IMR-90 (cell line): ENCODE results near the gene RPS10. TPM values are rescaled to one million over a fixed set of nuclear protein-coding genes. Genes with fewer than 3 reads are reported as not detected.

ENCODE experiments used
- ATAC-seq: fragments of 200-7000 bp; cut with Tn5 transposase; 2 replicates; pipeline ENCODE4 v1.9.1; 2020; ENCODE audit warnings: low read depth, mild to moderate bottlenecking, moderate library complexity
- BruUV-seq: library from RNA; stranded (reverse); fragments of 400-500 nt; replicated peaks from 2 replicates; lab custom pipeline; 2021; lab: Mats Ljungman, UMichigan
- CTCF ChIA-PET: fragments of 300-600 bp; formaldehyde crosslinking; extraction: SDS; loops from one replicate; lab custom pipeline; 2021; ENCODE audit warnings: antibody characterized with exemption; lab: Yijun Ruan, JAX
- POLR2A ChIA-PET: fragments of 300-600 bp; sonication (Branson Sonifier 250); formaldehyde crosslinking; loops from one replicate; lab custom pipeline; 2022; ENCODE audit warnings: antibody characterized with exemption; ENCODE audit not compliant: unreplicated experiment; lab: Charles Lee
- DNase-seq: peaks from one replicate; pipeline ENCODE4 v3.0.0; 2013
- H2AFZ ChIP-seq: replicated peaks from 2 replicates; pipeline ENCODE3; 2013; ENCODE audit warnings: low read length, mild to moderate bottlenecking; ENCODE audit not compliant: poor library complexity
- H2AK5ac ChIP-seq: 2 replicates; pipeline ENCODE4 v1.6.1; 2013; ENCODE audit warnings: low read depth, low read length, inconsistent platforms
- H2AK9ac ChIP-seq: replicated peaks from 2 replicates; pipeline ENCODE3; 2013; ENCODE audit warnings: mild to moderate bottlenecking, low read depth, low read length, moderate library complexity; ENCODE audit not compliant: poor library complexity
- H2BK120ac ChIP-seq: 2 replicates; pipeline ENCODE4 v1.6.1; 2013; ENCODE audit warnings: low read depth, low read length, inconsistent platforms
- H2BK15ac ChIP-seq: 3 replicates; pipeline ENCODE4 v1.6.1; 2013; ENCODE audit warnings: low read depth, low read length, inconsistent platforms
- H2BK20ac ChIP-seq: 2 replicates; pipeline ENCODE4 v1.6.1; 2013; ENCODE audit warnings: low read depth, mild to moderate bottlenecking, inconsistent platforms, low read length, moderate library complexity
- H2BK5ac ChIP-seq: 2 replicates; pipeline ENCODE4 v1.6.1; 2013; ENCODE audit warnings: mild to moderate bottlenecking, low read depth, low read length, inconsistent platforms; ENCODE audit not compliant: poor library complexity, severe bottlenecking
- H3K14ac ChIP-seq: replicated peaks from 2 replicates; pipeline ENCODE4 v1.6.1; 2013; ENCODE audit warnings: low read depth, low read length, inconsistent platforms
- H3K18ac ChIP-seq: 2 replicates; pipeline ENCODE4 v1.6.1; 2013; ENCODE audit warnings: low read depth, low read length, control low read depth
- H3K23ac ChIP-seq: 2 replicates; pipeline ENCODE4 v1.6.1; 2013; ENCODE audit warnings: low read depth, low read length, inconsistent platforms
- H3K27ac ChIP-seq: 2 replicates; pipeline ENCODE4 v1.5.1; 2013; ENCODE audit warnings: mild to moderate bottlenecking, control low read depth, low read length; ENCODE audit not compliant: insufficient read depth
- H3K27me3 ChIP-seq: 2 replicates; pipeline ENCODE4 v1.6.1; 2013; ENCODE audit warnings: low read length; ENCODE audit not compliant: control insufficient read depth, insufficient read depth
- H3K36me3 ChIP-seq: 2 replicates; pipeline ENCODE4 v1.6.1; 2013; ENCODE audit warnings: low read length, mixed read lengths; ENCODE audit not compliant: control insufficient read depth, insufficient read depth
- H3K4ac ChIP-seq: 2 replicates; pipeline ENCODE4 v1.6.1; 2013; ENCODE audit warnings: low read depth, low read length, inconsistent platforms
- H3K4me1 ChIP-seq: 2 replicates; pipeline ENCODE4 v1.6.1; 2013; ENCODE audit warnings: low read length, mixed read lengths; ENCODE audit not compliant: control insufficient read depth, insufficient read depth
- H3K4me2 ChIP-seq: 2 replicates; pipeline ENCODE4 v1.6.1; 2013; ENCODE audit warnings: low read depth, mild to moderate bottlenecking, control low read depth, low read length, moderate library complexity
- H3K4me3 ChIP-seq: 2 replicates; pipeline ENCODE4 v1.5.1; 2013; ENCODE audit warnings: low read depth, mild to moderate bottlenecking, control low read depth, low read length, moderate library complexity; ENCODE audit not compliant: insufficient read depth
- H3K56ac ChIP-seq: 2 replicates; pipeline ENCODE4 v1.6.1; 2013; ENCODE audit warnings: low read length, inconsistent platforms; ENCODE audit not compliant: insufficient read depth; ENCODE audit errors: extremely low read depth
- H3K79me1 ChIP-seq, 2 experiments: 2 replicates each; pipeline ENCODE4 v1.6.1; 2013; ENCODE audit warnings: low read length in 2 of 2, inconsistent platforms in 1 of 2, low read depth in 1 of 2
- H3K9ac ChIP-seq: 2 replicates; pipeline ENCODE4 v1.6.1; 2013; ENCODE audit warnings: low read depth, low read length, control low read depth
- H3K9me1 ChIP-seq: 2 replicates; pipeline ENCODE4 v1.6.1; 2013; ENCODE audit warnings: low read length, inconsistent platforms; ENCODE audit not compliant: insufficient read depth
- H3K9me3 ChIP-seq: 2 replicates; pipeline ENCODE4 v1.6.1; 2013; ENCODE audit warnings: low read length; ENCODE audit not compliant: control insufficient read depth, insufficient read depth
- H4K20me1 ChIP-seq: 2 replicates; pipeline ENCODE4 v1.6.1; 2013; ENCODE audit warnings: low read length, inconsistent platforms; ENCODE audit not compliant: insufficient read depth
- H4K5ac ChIP-seq: 2 replicates; pipeline ENCODE4 v1.6.1; 2013; ENCODE audit warnings: mild to moderate bottlenecking, low read depth, low read length, control low read depth
- H4K8ac ChIP-seq, 2 experiments: 2 replicates each; pipeline ENCODE4 v1.6.1; 2013; ENCODE audit warnings: low read depth in 2 of 2, low read length in 2 of 2, control low read depth in 1 of 2, inconsistent platforms in 1 of 2
- H4K91ac ChIP-seq: 2 replicates; pipeline ENCODE4 v1.6.1; 2013; ENCODE audit warnings: low read depth, low read length, inconsistent platforms; ENCODE audit not compliant: insufficient read depth
- BHLHE40 ChIP-seq: fragments of 150-350 bp; IDR thresholded peaks from 2 replicates; pipeline ENCODE4 v1.6.1; 2016; ENCODE audit warnings: mild to moderate bottlenecking, low read depth, low read length
- CEBPB ChIP-seq: IDR thresholded peaks from 2 replicates; pipeline ENCODE4 v1.6.1; 2012; ENCODE audit warnings: low read depth, low read length, improper control_type of control experiment
- CHD1 ChIP-seq: IDR thresholded peaks from 2 replicates; pipeline ENCODE4 v1.6.1; 2012; ENCODE audit warnings: low read depth, low read length, improper control_type of control experiment
- CTCF ChIP-seq: conservative IDR thresholded peaks from 2 replicates; pipeline ENCODE4 v1.5.1; 2012; ENCODE audit warnings: mild to moderate bottlenecking, low read depth, low read length, improper control_type of control experiment
- ELK1 ChIP-seq: fragments of 150-350 bp; IDR thresholded peaks from 2 replicates; pipeline ENCODE4 v1.6.1; 2016; ENCODE audit warnings: low read depth, mild to moderate bottlenecking, low read length, moderate library complexity, borderline replicate concordance
- MAZ ChIP-seq: IDR thresholded peaks from 2 replicates; pipeline ENCODE4 v1.6.1; 2012; ENCODE audit warnings: low read depth, mild to moderate bottlenecking, low read length, improper control_type of control experiment, moderate library complexity, borderline replicate concordance
- MXI1 ChIP-seq: IDR thresholded peaks from 2 replicates; pipeline ENCODE4 v1.6.1; 2012; ENCODE audit warnings: low read depth, mild to moderate bottlenecking, low read length, moderate library complexity, borderline replicate concordance
- NFE2L2 ChIP-seq: fragments of 150-350 bp; IDR thresholded peaks from 2 replicates; pipeline ENCODE4 v1.6.1; 2016; ENCODE audit warnings: low read depth, mild to moderate bottlenecking, low read length
- POLR2A ChIP-seq: IDR thresholded peaks from 2 replicates; pipeline ENCODE4 v1.6.1; 2012; ENCODE audit warnings: mild to moderate bottlenecking, low read depth, low read length
- RAD21 ChIP-seq: IDR thresholded peaks from 2 replicates; pipeline ENCODE4 v1.6.1; 2012; ENCODE audit warnings: low read length, improper control_type of control experiment
- RCOR1 ChIP-seq: IDR thresholded peaks from 2 replicates; pipeline ENCODE4 v1.6.1; 2012; ENCODE audit warnings: mild to moderate bottlenecking, low read length, improper control_type of control experiment; ENCODE audit not compliant: insufficient replicate concordance
- RFX5 ChIP-seq: IDR thresholded peaks from 2 replicates; pipeline ENCODE4 v1.8.0; 2012; ENCODE audit warnings: low read depth, mild to moderate bottlenecking, low read length, moderate library complexity
- USF2 ChIP-seq: fragments of 150-350 bp; IDR thresholded peaks from 2 replicates; pipeline ENCODE4 v1.6.1; 2017; ENCODE audit warnings: mild to moderate bottlenecking, antibody characterized with exemption, low read length, low read depth
- WGBS, 2 experiments: methylation state at CpG; one replicate each; pipeline versions ENCODE4 v1.1.5 to v1.1.7; 2013; ENCODE audit warnings: missing lambda C conversion rate in 2 of 2; ENCODE audit not compliant: insufficient read length in 1 of 2; ENCODE audit errors: extremely low coverage in 2 of 2; 5-methylcytosine and 5-hydroxymethylcytosine counted together
- dilution Hi-C: fragments of 300-500 bp; cut with HindIII; formaldehyde crosslinking; loops from one replicate; pipeline ENCODE4 v1.14.3; 2018; ENCODE audit warnings: low sequenced_read_pairs; ENCODE audit not compliant: unreplicated experiment
- in situ Hi-C: fragments of 300-500 bp; cut with MboI; formaldehyde crosslinking; loops from 3 replicates; pipeline ENCODE4 v1.14.3; 2019; ENCODE audit warnings: low sequenced_read_pairs, inconsistent platforms, mixed read lengths
- intact Hi-C: fragments of 100-400 bp; cut with micrococcal nuclease; formaldehyde crosslinking; loops from 2 replicates; pipeline ENCODE4 v1.10.0; 2022
- polyA plus RNA-seq, 3 experiments: library from polyadenylated mRNA; depleted of rRNA; stranded (reverse); fragments of >200 nt; gene quantifications; 2 replicates each; pipeline ENCODE4 v1.2.3, GENCODE V29; 2012; ENCODE audit warnings: low replicate concordance in 1 of 3
- total RNA-seq: library from RNA; depleted of rRNA; stranded (reverse); fragments of >200 nt; gene quantifications from 2 replicates; pipeline ENCODE4 v1.2.3, GENCODE V29; 2012

RPS10 gene
- total and polyA plus RNA-seq, 2 of the 4 experiments (the other 2 are of a cell fraction) = 5,462 to 5,584 TPM

GRCh38 chr6:34438705-34439104 is 12.8 kb upstream of the RPS10 start:
- Histone ChIP-seq H2AK9ac (no peak overlapping the region), H3K27ac (no peak overlapping the region), H3K14ac (no peak overlapping the region), H4K91ac (no peak overlapping the region), H3K18ac (no peak overlapping the region), H3K27me3 (peaks cover 6% of the 10 kb centered on the region), H3K9me3 (no peaks in the 10 kb centered on the region; the same call in 1 of the 2 replicates), H3K36me3 (no peaks in the 10 kb centered on the region), H3K9ac (no peak overlapping the region), H2BK5ac (no peak overlapping the region), H3K23ac (no peak overlapping the region), H2BK15ac (no peak overlapping the region), H3K4ac (no peak overlapping the region), H4K8ac (no peak overlapping the region), H3K4me2 (no peak overlapping the region), H3K79me1 (no peaks in the 10 kb centered on the region), H2BK120ac (no peak overlapping the region), H3K4me1 (no peaks in the 10 kb centered on the region), H2BK20ac (no peak overlapping the region), H2AFZ (no peak overlapping the region), H4K20me1 (no peaks in the 10 kb centered on the region), H3K4me3 (no peak overlapping the region), H3K56ac (no peak overlapping the region; the same call in 1 of the 2 replicates), H2AK5ac (no peak overlapping the region), H3K9me1 (no peaks in the 10 kb centered on the region), H4K5ac (no peak overlapping the region)
- CTCF ChIA-PET = no interaction called here
- DNase-seq (no peak), ATAC-seq (no peak)
- dilution Hi-C loops = no loop called here
- TF ChIP-seq MAZ (no peak), CHD1 (no peak), NFE2L2 (no peak), USF2 (no peak), CTCF (no peak), RFX5 (no peak), CEBPB (no peak), POLR2A (no peak), MXI1 (no peak), BHLHE40 (no peak), RCOR1 (no peak), ELK1 (no peak), RAD21 (no peak)
- POLR2A ChIA-PET = no interaction called here
- WGBS, 2 experiments = 100% methylated on average over 1 of the region's 4 CpGs; no CpG with 5 or more reads in 1 of the 2 experiments
- intact Hi-C loops = no loop called here
- in situ Hi-C loops = no loop called here
- no TSS peak for BruUV-seq
